HepG2 (cell line): Measurements from ENCODE around the gene PFKL. TPM values are rescaled to one million over a fixed set of nuclear protein-coding genes. Genes with fewer than 3 reads are reported as not detected.

Experiments used
- CBFB ChIP-seq: sonication (generic); formaldehyde crosslinking; IDR thresholded peaks from 2 replicates; pipeline ENCODE4 v1.4.0; 2020; ENCODE audit warnings: missing genetic modification reagents
- CHCHD3 ChIP-seq: sonication (generic); formaldehyde crosslinking; IDR thresholded peaks from 2 replicates; pipeline ENCODE4 v1.8.0; 2022; ENCODE audit warnings: mild to moderate bottlenecking, missing genetic modification reagents, moderate library complexity
- DMAP1 ChIP-seq: IDR thresholded peaks from 2 replicates; pipeline ENCODE4 v1.6.1; 2016
- E2F2 ChIP-seq: sonication (generic); formaldehyde crosslinking; IDR thresholded peaks from 2 replicates; pipeline ENCODE4 v1.4.0; 2020; ENCODE audit warnings: missing genetic modification reagents, borderline replicate concordance
- FOXK1 ChIP-seq: sonication (generic); formaldehyde crosslinking; IDR thresholded peaks from 2 replicates; pipeline ENCODE4 v1.4.0; 2020; ENCODE audit warnings: low read depth, missing genetic modification reagents, borderline replicate concordance
- TARDBP ChIP-seq: sonication (generic); formaldehyde crosslinking; IDR thresholded peaks from 2 replicates; pipeline ENCODE4 v1.8.0; 2022; ENCODE audit warnings: mild to moderate bottlenecking, missing genetic modification reagents
- ZHX1 ChIP-seq: sonication (generic); formaldehyde crosslinking; IDR thresholded peaks from 2 replicates; pipeline ENCODE4 v1.8.1; 2022; ENCODE audit warnings: low read depth, mild to moderate bottlenecking, missing genetic modification reagents
- ZNF317 ChIP-seq: sonication (generic); formaldehyde crosslinking; IDR thresholded peaks from 2 replicates; pipeline ENCODE4 v1.5.0; 2020; ENCODE audit warnings: mild to moderate bottlenecking, missing genetic modification reagents
- ZNF318 ChIP-seq: sonication (generic); formaldehyde crosslinking; IDR thresholded peaks from 2 replicates; pipeline ENCODE4 v1.4.0; 2020; ENCODE audit warnings: mild to moderate bottlenecking, missing genetic modification reagents
- ZNF451 ChIP-seq: sonication (generic); formaldehyde crosslinking; IDR thresholded peaks from 2 replicates; pipeline ENCODE4 v1.5.0; 2020; ENCODE audit warnings: mild to moderate bottlenecking, missing genetic modification reagents
- ZNF564 ChIP-seq: sonication (generic); formaldehyde crosslinking; IDR thresholded peaks from 2 replicates; pipeline ENCODE4 v1.8.1; 2023; ENCODE audit warnings: mild to moderate bottlenecking, missing genetic modification reagents
- ZNF615 ChIP-seq: sonication (generic); formaldehyde crosslinking; IDR thresholded peaks from 2 replicates; pipeline ENCODE4 v1.5.0; 2020; ENCODE audit warnings: mild to moderate bottlenecking, missing genetic modification reagents, borderline replicate concordance
- polyA plus RNA-seq, 8 experiments: library from polyadenylated mRNA; depleted of rRNA in 3 of 8; stranded (reverse) in 7 of 8; unstranded in 1 of 8; fragments of >200 nt; fragmentation: Illumina TruSeq in 4 of 8; extraction: Trizol in 4 of 8; gene quantifications; 2 replicates each; pipeline versions ENCODE4 v1.2.1 to v1.2.3, GENCODE V29; 2011 to 2016; ENCODE audit warnings: low read depth in 4 of 8, missing spikeins in 1 of 8, mixed read lengths in 1 of 8; ENCODE audit not compliant: insufficient read depth in 1 of 8
- total RNA-seq, 5 experiments: library from RNA; depleted of rRNA; stranded (reverse); fragments of >200 nt; fragmentation: Illumina TruSeq; extraction: Trizol; gene quantifications; 2 replicates each; pipeline ENCODE4 v1.2.3, GENCODE V29; 2016; ENCODE audit warnings: low read depth in 1 of 5
- TF ChIP-seq, protein P1 (sequence below): sonication (generic); formaldehyde crosslinking; conservative IDR thresholded peaks from 2 replicates; pipeline ENCODE4 v1.4.0; 2020; ENCODE audit warnings: missing genetic modification reagents

The PFKL gene
- total and polyA plus RNA-seq, 2 of the 13 experiments (the other 11 are each of a cell fraction or from before 2014, with no cell fraction given) = 92.8 to 106 TPM

GRCh38 chr21:44338971-44339910 lies 39.4 kb downstream of the PFKL start, which contains the start of gene CFAP410 (continued):
- TF ChIP-seq ZNF318 (CRISPR knock-in tag) (peak; percentile 47; the same call in 1 of the 2 replicates), E2F2 (CRISPR knock-in tag) (peak; percentile 82), ZNF451 (CRISPR knock-in tag) (no peak), CBFB (CRISPR knock-in tag) (peak; percentile 84; the same call in 1 of the 2 replicates), ZHX1 (CRISPR knock-in tag) (peak; percentile 43; the same call in 1 of the 2 replicates), ZNF317 (CRISPR knock-in tag) (peak; percentile 78), TARDBP (CRISPR knock-in tag) (peak; percentile 92), CHCHD3 (CRISPR knock-in tag) (0 out of 2 replicates have a peak, but pooled peaks have one; percentile 64), ZNF564 (CRISPR knock-in tag) (no peak), ZNF615 (CRISPR knock-in tag) (no peak), DMAP1 (peak; percentile 94), FOXK1 (CRISPR knock-in tag) (peak; percentile 90; the same call in 1 of the 2 replicates)
- TF ChIP-seq, protein P1, sequence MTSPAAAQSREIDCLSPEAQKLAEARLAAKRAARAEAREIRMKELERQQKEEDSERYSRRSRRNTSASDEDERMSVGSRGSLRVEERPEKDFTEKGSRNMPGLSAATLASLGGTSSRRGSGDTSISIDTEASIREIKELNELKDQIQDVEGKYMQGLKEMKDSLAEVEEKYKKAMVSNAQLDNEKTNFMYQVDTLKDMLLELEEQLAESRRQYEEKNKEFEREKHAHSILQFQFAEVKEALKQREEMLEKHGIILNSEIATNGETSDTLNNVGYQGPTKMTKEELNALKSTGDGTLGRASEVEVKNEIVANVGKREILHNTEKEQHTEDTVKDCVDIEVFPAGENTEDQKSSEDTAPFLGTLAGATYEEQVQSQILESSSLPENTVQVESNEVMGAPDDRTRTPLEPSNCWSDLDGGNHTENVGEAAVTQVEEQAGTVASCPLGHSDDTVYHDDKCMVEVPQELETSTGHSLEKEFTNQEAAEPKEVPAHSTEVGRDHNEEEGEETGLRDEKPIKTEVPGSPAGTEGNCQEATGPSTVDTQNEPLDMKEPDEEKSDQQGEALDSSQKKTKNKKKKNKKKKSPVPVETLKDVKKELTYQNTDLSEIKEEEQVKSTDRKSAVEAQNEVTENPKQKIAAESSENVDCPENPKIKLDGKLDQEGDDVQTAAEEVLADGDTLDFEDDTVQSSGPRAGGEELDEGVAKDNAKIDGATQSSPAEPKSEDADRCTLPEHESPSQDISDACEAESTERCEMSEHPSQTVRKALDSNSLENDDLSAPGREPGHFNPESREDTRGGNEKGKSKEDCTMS (CRISPR knock-in tag) = no peak
